Measurements from ENCODE around the gene OIP5. TPM values are rescaled to one million over a fixed set of nuclear protein-coding genes. Genes with fewer than 3 reads are reported as not detected.
A peak's percentile ranks its signal among the peaks of the same experiment; 100 is the strongest.

Gene OIP5
- 10 to 100 TPM in 2 of 8 experiments, 1 to 10 TPM in 2, under 1 TPM in 4; 0.78 to 12.9 (median 1.0) TPM for total RNA-seq

DNA sequence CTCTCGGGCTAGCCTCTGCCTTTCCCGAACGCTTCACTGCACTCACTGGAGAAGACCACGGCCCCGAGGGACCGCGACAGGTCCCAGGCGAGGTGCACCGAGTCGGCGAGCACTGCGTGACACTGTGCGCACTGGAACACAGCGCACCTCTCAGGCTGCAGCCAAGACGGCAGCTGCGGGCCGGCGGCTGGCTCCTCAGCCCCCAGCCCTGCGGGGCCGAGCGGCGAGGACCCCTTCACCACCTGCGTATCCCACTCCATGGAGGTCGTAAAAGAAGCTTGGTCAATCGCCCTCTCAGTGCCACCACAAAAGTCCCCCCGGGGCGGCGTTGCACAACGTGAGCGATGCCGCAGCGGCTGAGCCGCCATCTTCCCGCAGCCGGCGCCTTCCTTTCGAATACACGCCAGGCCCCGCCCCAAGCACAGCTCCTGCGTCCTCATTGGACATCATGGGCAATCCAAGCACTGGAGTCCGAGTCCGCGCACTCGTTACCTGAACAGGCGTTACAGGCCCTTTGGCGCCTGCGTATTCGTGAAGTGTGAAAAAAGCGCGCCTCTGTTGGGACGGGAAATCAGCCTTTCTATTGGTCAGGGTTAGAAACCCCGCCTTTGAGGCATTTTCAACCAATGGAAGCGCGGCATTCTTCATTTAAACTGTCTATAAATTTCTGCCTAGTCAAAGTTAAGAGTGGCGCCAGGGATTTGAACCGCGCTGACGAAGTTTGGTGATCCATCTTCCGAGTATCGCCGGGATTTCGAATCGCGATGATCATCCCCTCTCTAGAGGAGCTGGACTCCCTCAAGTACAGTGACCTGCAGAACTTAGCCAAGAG lies at the start of gene OIP5, which contains the start of gene NUSAP1:
Gene OIP5, minus strand, starts transcription at position 398 of the 832 bp plus-strand sequence. Its CDS starts 30 bp downstream, at position 368.
Gene NUSAP1, plus strand, starts transcription at position 688 of the 832 bp plus-strand sequence. Its CDS starts 77 bp downstream, at position 765.
- Histone ChIP-seq H3K4me1 (replicated peaks in 1 of 2) (peaks cover 0 to 2% of the 10 kb centered on the region in 2 donors), H3K4me3 (peak within 1 kb of the TSS; percentile 57 to 92 (median 72)), H3K27ac (peak within 1 kb of the TSS in 1 of 2 donors; percentile 71)
- WGBS, 10 experiments = 0 to 3% (median 0%) methylated on average over 1 to 12 of the region's 64 CpGs; no CpG with 5 or more reads in 3 of the 10 experiments
- in situ Hi-C loops (cut with MboI; ENCODE audit: low pct_unique_long_range_greater_than_20kb in 2 of 9, low sequenced_read_pairs in 9 of 9, unreplicated experiment in 9 of 9) = no loop called here
- ATAC-seq (replicated peaks in 6 of 8) = peak; percentile 95 to 98 (median 97)

DNA sequence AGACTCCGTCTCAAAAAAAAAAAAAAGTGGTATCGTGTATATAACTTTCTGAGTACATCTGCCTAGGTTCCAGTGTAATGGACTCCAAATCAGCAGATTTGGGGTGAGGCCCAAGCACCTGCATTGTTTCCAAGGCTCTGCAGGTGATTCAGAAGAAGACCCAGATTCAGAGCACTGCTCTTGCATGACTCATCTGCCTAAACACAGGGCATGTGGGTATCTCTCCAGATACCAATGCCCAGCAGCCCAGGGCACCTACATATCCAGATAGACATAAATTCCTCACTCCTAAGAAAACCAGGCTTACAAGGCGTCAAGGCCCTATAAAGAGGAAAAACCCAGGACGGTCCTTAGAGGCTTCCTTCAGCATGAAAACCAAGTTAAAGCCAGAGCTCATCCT lies 45.6 kb upstream of the OIP5 start:
- Histone ChIP-seq H3K4me3 (no peak overlapping the region), H3K4me1 (replicated peaks in 1 of 2) (no peaks in the 10 kb centered on the region), H3K27ac (no peak overlapping the region)
- in situ Hi-C loops (cut with MboI; ENCODE audit: low pct_unique_long_range_greater_than_20kb in 2 of 9, low sequenced_read_pairs in 9 of 9, unreplicated experiment in 9 of 9) = no loop called here
- 90 to 100% (median 94%) methylated on average over 1 to 2 of the region's 4 CpGs; no CpG with 5 or more reads in 7 of the 10 experiments for WGBS, 10 experiments
- ATAC-seq (replicated peaks in 6 of 8) = no peak

DNA sequence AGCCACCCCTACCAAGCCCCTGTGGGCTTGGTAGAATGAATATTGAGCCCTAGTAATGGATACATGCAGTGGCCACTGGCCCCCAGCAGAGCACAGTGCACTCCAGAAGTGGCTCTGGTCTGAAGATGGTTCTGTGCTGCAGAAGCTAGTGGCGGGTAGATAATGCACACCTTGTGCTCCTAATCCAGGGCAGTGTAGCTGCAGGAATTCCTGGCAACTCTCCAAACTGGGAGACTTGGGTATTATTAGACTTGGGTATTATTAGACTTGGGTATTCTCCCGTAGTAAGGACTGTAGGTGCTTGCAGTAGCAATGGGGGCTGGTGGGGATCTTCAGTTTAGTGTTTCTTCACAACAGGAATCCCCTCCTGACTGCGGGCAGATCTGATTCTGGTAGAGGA lies 35.0 kb upstream of the OIP5 start:
- 40 to 100% (median 86%) methylated on average over 1 to 3 of the region's 3 CpGs; no CpG with 5 or more reads in 3 of the 10 experiments for WGBS, 10 experiments
- in situ Hi-C loops (cut with MboI; ENCODE audit: low pct_unique_long_range_greater_than_20kb in 2 of 9, low sequenced_read_pairs in 9 of 9, unreplicated experiment in 9 of 9) = no loop called here
- ATAC-seq (replicated peaks in 6 of 8) = no peak
- H3K4me1 ChIP-seq (replicated peaks in 1 of 2) = no peaks in the 10 kb centered on the region
- no peak overlapping the region for H3K4me3 ChIP-seq
- no peak overlapping the region for H3K27ac ChIP-seq

DNA sequence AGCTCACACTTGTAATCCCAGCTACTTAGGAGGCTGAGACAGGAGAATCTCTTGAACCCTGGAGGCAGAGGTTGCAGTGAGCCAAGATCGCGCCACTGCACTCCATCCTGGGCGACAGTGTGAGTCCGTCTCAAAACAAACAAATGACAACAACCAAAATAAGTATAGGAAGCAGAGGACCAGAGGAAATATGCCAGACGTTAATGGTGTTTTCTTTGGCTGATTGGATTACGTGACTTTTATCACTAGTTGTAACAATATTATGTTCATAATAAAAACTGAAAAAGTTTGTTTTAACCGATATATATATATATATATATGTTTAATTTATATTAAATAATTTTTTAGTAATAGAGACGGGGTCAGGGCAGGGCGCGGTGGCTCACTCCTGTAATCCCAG lies 22.0 kb upstream of the OIP5 start:
- H3K4me3 ChIP-seq = no peak overlapping the region
- H3K27ac ChIP-seq = no peak overlapping the region
- in situ Hi-C loops (cut with MboI; ENCODE audit: low pct_unique_long_range_greater_than_20kb in 2 of 9, low sequenced_read_pairs in 9 of 9, unreplicated experiment in 9 of 9) = no loop called here
- H3K4me1 ChIP-seq (replicated peaks in 1 of 2) = no peaks in the 10 kb centered on the region
- 91 to 100% (median 98%) methylated on average over 2 to 9 of the region's 10 CpGs; no CpG with 5 or more reads in 2 of the 10 experiments for WGBS, 10 experiments
- no peak for ATAC-seq (replicated peaks in 6 of 8)

DNA sequence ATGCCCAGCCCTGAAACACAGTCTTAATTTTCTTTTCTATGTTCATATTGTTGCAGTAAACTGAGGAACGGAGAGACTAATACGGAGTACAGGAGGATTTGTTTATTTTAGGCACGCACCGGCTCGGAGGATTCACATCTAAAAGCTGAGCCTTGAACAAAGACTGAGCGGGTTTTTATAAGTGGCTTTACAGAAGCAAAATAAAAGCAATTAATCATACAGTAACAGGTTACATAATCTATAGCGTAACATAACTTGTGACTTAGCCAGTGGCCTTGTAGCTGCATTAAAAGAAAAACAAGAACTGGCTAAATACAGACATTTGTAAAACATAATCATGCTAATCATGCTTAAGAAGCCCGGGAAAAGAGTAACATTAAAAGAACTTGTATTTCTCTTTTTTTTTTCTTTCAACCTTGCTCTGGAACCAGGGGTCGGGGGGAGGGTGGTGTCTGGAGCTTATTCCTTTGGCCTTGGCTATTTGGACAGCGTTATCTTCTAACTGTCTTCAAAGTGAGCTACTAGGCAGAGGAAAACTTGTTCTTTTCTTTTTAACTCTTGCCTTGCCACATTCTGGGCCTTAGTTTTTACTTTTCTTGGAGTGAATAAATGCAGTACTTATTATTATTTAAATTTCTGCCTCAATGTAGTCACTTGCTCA lies 17.8 kb upstream of the OIP5 start:
- in situ Hi-C loops (cut with MboI; ENCODE audit: low pct_unique_long_range_greater_than_20kb in 2 of 9, low sequenced_read_pairs in 9 of 9, unreplicated experiment in 9 of 9) = no loop called here
- 86 to 98% (median 94%) methylated on average over 3 to 10 of the region's 10 CpGs; no CpG with 5 or more reads in 1 of the 10 experiments for WGBS, 10 experiments
- no peak overlapping the region for H3K4me3 ChIP-seq
- H3K4me1 ChIP-seq (replicated peaks in 1 of 2) = no peaks in the 10 kb centered on the region
- ATAC-seq (replicated peaks in 6 of 8) = no peak
- no peak overlapping the region for H3K27ac ChIP-seq

DNA sequence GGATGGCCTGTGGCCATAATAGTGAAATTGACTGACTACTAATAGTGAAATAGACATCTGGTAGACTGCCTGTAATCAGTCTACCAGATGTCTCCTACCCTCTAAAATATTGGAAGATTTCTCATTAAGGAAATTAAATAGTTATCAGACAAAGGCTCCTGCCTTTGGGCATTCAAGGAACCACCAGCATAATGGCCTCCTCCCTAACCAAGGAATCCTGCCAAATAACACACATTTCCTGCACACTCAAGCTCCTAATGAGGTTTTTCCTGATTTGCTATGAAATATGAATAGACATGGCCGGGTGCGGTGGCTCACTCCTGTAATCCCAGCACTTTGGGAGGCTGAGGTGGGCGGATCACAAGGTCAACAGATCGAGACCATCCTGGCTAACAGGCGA lies 14.8 kb upstream of the OIP5 start:
- in situ Hi-C loops (cut with MboI; ENCODE audit: low pct_unique_long_range_greater_than_20kb in 2 of 9, low sequenced_read_pairs in 9 of 9, unreplicated experiment in 9 of 9) = no loop called here
- WGBS, 10 experiments = 94% methylated on average over 2 of the region's 5 CpGs; no CpG with 5 or more reads in 9 of the 10 experiments
- Histone ChIP-seq H3K4me1 (replicated peaks in 1 of 2) (no peaks in the 10 kb centered on the region), H3K27ac (no peak overlapping the region), H3K4me3 (no peak overlapping the region)
- peak in 1 of 8 experiments; percentile 57 for ATAC-seq (replicated peaks in 6 of 8)

DNA sequence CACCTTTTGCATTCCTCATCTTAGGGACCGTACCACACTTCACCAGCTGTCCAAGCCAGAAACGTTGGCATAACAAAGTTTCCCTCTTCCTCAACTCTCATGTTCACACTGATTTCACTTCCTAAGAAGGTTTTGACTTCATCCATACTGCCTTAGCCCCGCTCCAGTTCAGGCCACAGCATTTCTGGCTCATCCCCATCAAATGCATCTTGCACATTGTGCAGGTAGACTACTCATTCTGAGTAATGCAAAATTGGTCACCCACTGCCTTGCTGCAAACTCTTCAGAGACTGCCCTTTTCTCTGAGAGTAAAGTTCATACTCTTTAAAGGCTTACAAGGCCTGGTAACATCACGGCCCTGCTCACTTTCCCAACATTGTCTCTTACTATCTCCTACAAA lies 9.1 kb upstream of the OIP5 start:
- in situ Hi-C loops (cut with MboI; ENCODE audit: low pct_unique_long_range_greater_than_20kb in 2 of 9, low sequenced_read_pairs in 9 of 9, unreplicated experiment in 9 of 9) = no loop called here
- Histone ChIP-seq H3K4me1 (replicated peaks in 1 of 2) (peaks cover 0 to 2% of the 10 kb centered on the region in 2 donors), H3K27ac (no peak overlapping the region), H3K4me3 (no peak overlapping the region)
- ATAC-seq (replicated peaks in 6 of 8) = no peak
- 17 to 100% (median 86%) methylated on average over 1 to 4 of the region's 4 CpGs; no CpG with 5 or more reads in 1 of the 10 experiments for WGBS, 10 experiments

DNA sequence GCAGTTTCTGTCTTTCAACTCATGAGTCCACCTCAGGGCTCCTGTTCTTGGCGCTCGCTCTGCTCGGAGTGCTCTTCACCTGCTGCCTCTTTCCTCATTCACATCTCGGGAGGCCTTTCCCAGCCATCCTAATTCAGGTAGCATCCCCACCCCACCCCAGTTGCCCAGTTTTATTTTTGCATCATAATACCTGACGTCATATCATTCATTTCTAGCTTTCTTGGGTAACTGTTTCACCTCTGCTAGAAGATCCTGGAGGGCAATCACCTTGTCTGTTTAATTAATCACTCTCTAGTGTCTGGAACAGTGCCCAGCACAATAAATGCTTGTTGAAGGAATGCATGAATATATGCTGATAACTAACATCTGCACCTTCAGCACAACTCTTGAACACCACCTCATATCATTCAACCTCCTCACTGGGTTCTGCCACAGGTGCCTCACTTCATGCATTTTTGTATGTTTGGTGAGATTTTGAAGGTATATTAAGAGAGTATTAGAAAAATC lies 7.9 kb upstream of the OIP5 start:
- in situ Hi-C loops (cut with MboI; ENCODE audit: low pct_unique_long_range_greater_than_20kb in 2 of 9, low sequenced_read_pairs in 9 of 9, unreplicated experiment in 9 of 9) = no loop called here

DNA sequence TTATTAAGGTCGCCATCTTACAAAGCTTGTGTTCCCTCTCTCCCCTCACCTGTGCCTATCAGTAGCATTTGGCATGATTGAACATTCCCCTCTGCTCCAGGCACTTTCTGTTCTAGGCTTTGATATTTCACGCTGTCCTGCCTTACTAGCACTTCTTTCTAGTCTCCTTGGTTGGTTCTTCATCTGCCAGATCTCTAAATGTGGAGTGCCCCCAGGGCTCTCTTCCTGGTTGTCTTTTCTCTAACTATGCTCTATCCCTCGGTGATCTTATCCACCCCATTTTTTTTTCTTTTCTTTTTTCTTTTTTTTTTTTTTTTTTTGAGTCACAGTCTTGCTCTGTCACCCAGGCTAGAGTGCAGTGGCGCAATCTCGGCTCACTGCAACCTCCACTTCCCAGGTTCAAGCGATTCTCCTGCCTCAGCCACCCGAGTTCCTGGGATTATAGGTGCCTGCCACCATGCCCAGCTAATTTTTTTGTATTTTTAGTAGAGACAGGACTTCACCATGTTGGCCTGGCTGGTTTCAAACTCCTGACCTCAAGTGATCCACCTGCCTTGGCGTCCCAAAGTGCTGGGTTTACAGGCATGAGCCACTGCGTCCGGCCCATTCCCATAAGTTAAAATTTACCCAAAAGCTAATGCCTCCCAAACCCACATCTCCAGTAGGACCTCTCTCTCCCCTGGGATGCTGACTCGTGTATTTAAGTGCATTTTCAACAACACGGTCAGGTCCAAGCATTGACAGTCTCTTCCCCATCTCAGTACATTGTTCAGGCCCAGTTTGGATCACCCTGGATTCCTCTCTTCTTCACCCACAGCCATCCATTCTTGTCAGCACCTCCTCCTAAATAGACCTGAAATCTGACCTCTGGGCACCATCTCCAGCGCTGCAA lies 5.5 kb upstream of the OIP5 start:
- 86 to 100% (median 93%) methylated on average over 3 to 11 of the region's 13 CpGs for whole genome bisulfite sequencing, 10 experiments
- no peak overlapping the region for H3K27ac ChIP-seq

More for the DNA sequence above, 7.9 kb upstream of the OIP5 start:
- H3K27ac ChIP-seq = no peak overlapping the region
- ATAC-seq (replicated peaks in 6 of 8) = no peak
- WGBS, 10 experiments = 62 to 100% (median 94%) methylated on average over 1 to 4 of the region's 5 CpGs; no CpG with 5 or more reads in 5 of the 10 experiments
- no peak overlapping the region for H3K4me3 ChIP-seq
- peaks cover 0 to 2% of the 10 kb centered on the region in 2 donors for H3K4me1 ChIP-seq (replicated peaks in 1 of 2)

DNA sequence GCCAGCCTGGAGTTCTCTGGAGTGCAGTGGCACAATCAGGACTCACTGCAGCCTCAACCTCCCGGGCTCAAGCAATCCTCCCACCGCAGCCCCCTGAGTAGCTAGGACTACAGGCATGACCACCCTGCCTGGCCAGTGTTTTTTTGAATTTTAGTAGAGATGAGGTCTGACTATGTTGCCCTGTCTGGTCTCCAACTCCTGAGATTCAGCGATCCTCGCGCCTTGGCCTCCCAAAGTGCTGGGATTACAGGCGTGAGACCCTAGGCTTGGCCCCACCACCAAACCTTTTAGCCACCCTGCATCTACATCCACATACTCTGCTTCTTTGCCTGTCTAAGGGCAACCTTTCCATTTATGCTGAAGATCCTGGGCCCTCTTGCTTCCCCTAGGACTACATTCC lies 4.7 kb upstream of the OIP5 start:
- 75 to 100% (median 96%) methylated on average over 1 to 5 of the region's 6 CpGs; no CpG with 5 or more reads in 2 of the 10 experiments for WGBS, 10 experiments
- H3K27ac ChIP-seq = no peak overlapping the region

More for the DNA sequence above, 5.5 kb upstream of the OIP5 start:
- H3K4me3 ChIP-seq = no peak overlapping the region
- in situ Hi-C loops (cut with MboI; ENCODE audit: low pct_unique_long_range_greater_than_20kb in 2 of 9, low sequenced_read_pairs in 9 of 9, unreplicated experiment in 9 of 9) = no loop called here
- H3K4me1 ChIP-seq (replicated peaks in 1 of 2) = peaks cover 0 to 2% of the 10 kb centered on the region in 2 donors
- no peak for ATAC-seq (replicated peaks in 6 of 8)

DNA sequence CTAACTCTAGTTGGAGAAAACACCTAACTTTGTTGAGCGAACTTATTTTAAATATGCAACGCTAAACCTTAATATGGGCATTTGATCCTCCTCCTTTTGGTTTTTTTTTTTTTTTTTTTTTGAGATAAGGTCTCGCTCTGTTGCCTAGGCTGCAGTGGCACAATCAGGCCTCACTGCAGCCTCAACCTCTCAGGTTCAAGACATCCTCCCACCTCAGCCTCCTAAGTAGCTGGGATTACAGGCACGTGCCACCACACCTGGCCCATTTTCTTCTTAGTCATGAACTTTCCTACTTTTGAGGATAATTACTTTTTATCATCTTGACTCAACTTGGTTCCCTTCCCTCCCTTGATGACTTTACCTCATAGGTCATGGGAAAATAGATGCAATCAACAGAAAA lies 4.2 kb upstream of the OIP5 start:
- in situ Hi-C loops (cut with MboI; ENCODE audit: low pct_unique_long_range_greater_than_20kb in 2 of 9, low sequenced_read_pairs in 9 of 9, unreplicated experiment in 9 of 9) = no loop called here
- WGBS, 10 experiments = 67 to 100% (median 92%) methylated on average over 1 to 4 of the region's 4 CpGs
- Histone ChIP-seq H3K4me1 (replicated peaks in 1 of 2) (peaks cover 0 to 2% of the 10 kb centered on the region in 2 donors), H3K4me3 (no peak overlapping the region), H3K27ac (no peak overlapping the region)
- no peak for ATAC-seq (replicated peaks in 6 of 8)

More for the DNA sequence above, 4.7 kb upstream of the OIP5 start:
- Histone ChIP-seq H3K4me1 (replicated peaks in 1 of 2) (peaks cover 0 to 2% of the 10 kb centered on the region in 2 donors), H3K4me3 (no peak overlapping the region)
- in situ Hi-C loops (cut with MboI; ENCODE audit: low pct_unique_long_range_greater_than_20kb in 2 of 9, low sequenced_read_pairs in 9 of 9, unreplicated experiment in 9 of 9) = no loop called here
- ATAC-seq (replicated peaks in 6 of 8) = no peak
